ENCODE measurements around the gene TJAP1.

DNA sequence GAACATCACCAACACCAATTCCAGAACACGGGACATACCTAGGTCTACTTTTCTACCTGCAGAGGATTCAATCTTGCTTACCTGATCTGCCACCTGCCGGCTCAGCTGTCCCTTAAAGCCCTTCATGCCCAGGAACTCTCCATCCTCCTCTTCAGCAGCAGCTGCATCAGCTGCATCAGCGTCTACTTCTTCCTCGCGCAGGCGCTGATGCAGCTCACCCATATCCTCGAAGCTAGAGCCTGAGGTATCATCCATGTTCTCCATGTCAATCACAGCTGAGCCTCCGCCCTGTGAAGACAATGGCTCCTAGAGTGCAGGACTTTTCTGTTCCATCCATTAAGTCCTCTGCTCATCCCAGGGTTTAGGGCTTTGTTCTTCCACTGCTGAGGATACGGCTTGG is 38.4 kb downstream of the TJAP1 start:
- TF ChIP-seq, protein P1, sequence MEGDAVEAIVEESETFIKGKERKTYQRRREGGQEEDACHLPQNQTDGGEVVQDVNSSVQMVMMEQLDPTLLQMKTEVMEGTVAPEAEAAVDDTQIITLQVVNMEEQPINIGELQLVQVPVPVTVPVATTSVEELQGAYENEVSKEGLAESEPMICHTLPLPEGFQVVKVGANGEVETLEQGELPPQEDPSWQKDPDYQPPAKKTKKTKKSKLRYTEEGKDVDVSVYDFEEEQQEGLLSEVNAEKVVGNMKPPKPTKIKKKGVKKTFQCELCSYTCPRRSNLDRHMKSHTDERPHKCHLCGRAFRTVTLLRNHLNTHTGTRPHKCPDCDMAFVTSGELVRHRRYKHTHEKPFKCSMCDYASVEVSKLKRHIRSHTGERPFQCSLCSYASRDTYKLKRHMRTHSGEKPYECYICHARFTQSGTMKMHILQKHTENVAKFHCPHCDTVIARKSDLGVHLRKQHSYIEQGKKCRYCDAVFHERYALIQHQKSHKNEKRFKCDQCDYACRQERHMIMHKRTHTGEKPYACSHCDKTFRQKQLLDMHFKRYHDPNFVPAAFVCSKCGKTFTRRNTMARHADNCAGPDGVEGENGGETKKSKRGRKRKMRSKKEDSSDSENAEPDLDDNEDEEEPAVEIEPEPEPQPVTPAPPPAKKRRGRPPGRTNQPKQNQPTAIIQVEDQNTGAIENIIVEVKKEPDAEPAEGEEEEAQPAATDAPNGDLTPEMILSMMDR (IDR thresholded peaks at IDR 0.05; ENCODE audit: insufficient read depth, low read length): no peak
- no peak for TF ChIP-seq GABPA (IDR thresholded peaks at IDR 0.05; ENCODE audit: low read depth)
- TF ChIP-seq, protein P2, sequence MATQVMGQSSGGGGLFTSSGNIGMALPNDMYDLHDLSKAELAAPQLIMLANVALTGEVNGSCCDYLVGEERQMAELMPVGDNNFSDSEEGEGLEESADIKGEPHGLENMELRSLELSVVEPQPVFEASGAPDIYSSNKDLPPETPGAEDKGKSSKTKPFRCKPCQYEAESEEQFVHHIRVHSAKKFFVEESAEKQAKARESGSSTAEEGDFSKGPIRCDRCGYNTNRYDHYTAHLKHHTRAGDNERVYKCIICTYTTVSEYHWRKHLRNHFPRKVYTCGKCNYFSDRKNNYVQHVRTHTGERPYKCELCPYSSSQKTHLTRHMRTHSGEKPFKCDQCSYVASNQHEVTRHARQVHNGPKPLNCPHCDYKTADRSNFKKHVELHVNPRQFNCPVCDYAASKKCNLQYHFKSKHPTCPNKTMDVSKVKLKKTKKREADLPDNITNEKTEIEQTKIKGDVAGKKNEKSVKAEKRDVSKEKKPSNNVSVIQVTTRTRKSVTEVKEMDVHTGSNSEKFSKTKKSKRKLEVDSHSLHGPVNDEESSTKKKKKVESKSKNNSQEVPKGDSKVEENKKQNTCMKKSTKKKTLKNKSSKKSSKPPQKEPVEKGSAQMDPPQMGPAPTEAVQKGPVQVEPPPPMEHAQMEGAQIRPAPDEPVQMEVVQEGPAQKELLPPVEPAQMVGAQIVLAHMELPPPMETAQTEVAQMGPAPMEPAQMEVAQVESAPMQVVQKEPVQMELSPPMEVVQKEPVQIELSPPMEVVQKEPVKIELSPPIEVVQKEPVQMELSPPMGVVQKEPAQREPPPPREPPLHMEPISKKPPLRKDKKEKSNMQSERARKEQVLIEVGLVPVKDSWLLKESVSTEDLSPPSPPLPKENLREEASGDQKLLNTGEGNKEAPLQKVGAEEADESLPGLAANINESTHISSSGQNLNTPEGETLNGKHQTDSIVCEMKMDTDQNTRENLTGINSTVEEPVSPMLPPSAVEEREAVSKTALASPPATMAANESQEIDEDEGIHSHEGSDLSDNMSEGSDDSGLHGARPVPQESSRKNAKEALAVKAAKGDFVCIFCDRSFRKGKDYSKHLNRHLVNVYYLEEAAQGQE (IDR thresholded peaks at IDR 0.05; ENCODE audit: insufficient replicate concordance, low read depth): no peak
- no peak for TF ChIP-seq POLR2AphosphoS5 (IDR thresholded peaks at IDR 0.05; ENCODE audit: low read depth)
- TF ChIP-seq SPI1 (IDR thresholded peaks at IDR 0.05; ENCODE audit: borderline replicate concordance, low read depth): no peak

All from HL-60 (cell line).